HepG2 (cell line): ENCODE measurements around the gene CALML4. TPM values are rescaled to one million over a fixed set of nuclear protein-coding genes. Genes with fewer than 3 reads are reported as not detected.

Experiments used
- ATAC-seq: fragments of 200-7000 bp; cut with Tn5 transposase; 3 replicates; pipeline ENCODE4 v1.9.1; 2020; ENCODE audit warnings: mild to moderate bottlenecking, moderate library complexity
- BruUV-seq: library from RNA; stranded (reverse); fragments of 400-500 nt; replicated peaks from 2 replicates; lab custom pipeline; 2021; lab: Mats Ljungman, UMichigan
- CTCF ChIA-PET: fragments of 300-600 bp; formaldehyde crosslinking; extraction: SDS; loops from one replicate; lab custom pipeline; 2021; ENCODE audit warnings: low total read pairs, inconsistent platforms, low intra/inter-chr PET ratio; lab: Yijun Ruan, JAX
- POLR2A ChIA-PET: fragments of 350-600 bp; sonication (Branson Sonifier 250); formaldehyde crosslinking; loops from one replicate; lab custom pipeline; 2020; ENCODE audit warnings: antibody characterized with exemption, inconsistent platforms; lab: Yijun Ruan, JAX
- DNase-seq: peaks from one replicate; pipeline ENCODE4 v3.0.0-alpha.2; 2015; ENCODE audit warnings: low spot score
- FAIRE-seq: peaks from 3 replicates; lab custom pipeline; 2011; peaks lifted over from hg19 to GRCh38; lab: Jason Lieb, UNC
- H2AFZ ChIP-seq: one replicate; pipeline ENCODE4 v1.6.1; 2011; ENCODE audit warnings: low read length, inconsistent platforms
- H3K27ac ChIP-seq: fragments of 300-600 bp; 3 replicates; pipeline ENCODE4 v1.8.0; 2011; ENCODE audit warnings: mixed run types, mild to moderate bottlenecking, mixed read lengths, low read length, inconsistent platforms; ENCODE audit not compliant: insufficient read depth; ENCODE audit errors: extremely low read length
- H3K27me3 ChIP-seq, 2 experiments: fragments of 200-600 bp in 1 of 2; 2 replicates in 1 of 2; 3 replicates in 1 of 2; pipeline versions ENCODE4 v1.6.0 to v1.8.0; 2011; ENCODE audit warnings: low read length in 2 of 2, mild to moderate bottlenecking in 2 of 2, moderate library complexity in 2 of 2, inconsistent platforms in 1 of 2; ENCODE audit not compliant: insufficient read depth in 2 of 2, control insufficient read depth in 1 of 2
- H3K36me3 ChIP-seq, 2 experiments: fragments of 200-600 bp in 1 of 2; replicated peaks in 1 of 2; 2 replicates in 1 of 2; 3 replicates in 1 of 2; pipeline versions ENCODE4 v1.5.1 to v1.8.0; 2011; ENCODE audit warnings: low read length in 2 of 2, inconsistent platforms in 1 of 2; ENCODE audit not compliant: insufficient read depth in 2 of 2, control insufficient read depth in 1 of 2
- H3K4me1 ChIP-seq: 2 replicates; pipeline ENCODE4 v1.5.1; 2012; ENCODE audit warnings: low read length, inconsistent platforms; ENCODE audit not compliant: insufficient read depth
- H3K4me2 ChIP-seq: 2 replicates; pipeline ENCODE4 v1.6.0; 2011; ENCODE audit warnings: low read depth, low read length, inconsistent platforms
- H3K4me3 ChIP-seq, 3 experiments: fragments of 200-600 bp in 1 of 3; sonication (generic), shearing (Covaris generic) in 1 of 3; replicated peaks in 1 of 3; 2 replicates each; pipeline ENCODE4 v1.5.1; 2011 to 2016; ENCODE audit warnings: low read length in 3 of 3, inconsistent platforms in 2 of 3, low read depth in 2 of 3, mild to moderate bottlenecking in 2 of 3, control low read depth in 1 of 3, mixed read lengths in 1 of 3; ENCODE audit not compliant: insufficient read depth in 1 of 3
- H3K79me2 ChIP-seq: one replicate; pipeline ENCODE4 v1.6.1; 2011; ENCODE audit warnings: low read length, inconsistent platforms; ENCODE audit not compliant: insufficient read depth
- H3K9ac ChIP-seq: 2 replicates; pipeline ENCODE4 v1.6.0; 2011; ENCODE audit warnings: mild to moderate bottlenecking, low read depth, low read length, inconsistent platforms; ENCODE audit not compliant: insufficient read depth
- H3K9me3 ChIP-seq: 2 replicates; pipeline ENCODE4 v1.5.1; 2012; ENCODE audit warnings: mild to moderate bottlenecking, low read length
- H4K20me1 ChIP-seq: 2 replicates; pipeline ENCODE4 v1.6.0; 2011; ENCODE audit warnings: inconsistent platforms, mild to moderate bottlenecking, low read length, moderate library complexity; ENCODE audit not compliant: insufficient read depth
- DNMT3B ChIP-seq: conservative IDR thresholded peaks from 2 replicates; pipeline ENCODE4 v1.6.1; 2016; ENCODE audit warnings: missing biosample characterization, control low read depth
- EEA1 ChIP-seq: sonication (generic); formaldehyde crosslinking; IDR thresholded peaks from 2 replicates; pipeline ENCODE4 v1.5.1; 2020; ENCODE audit warnings: mild to moderate bottlenecking, missing genetic modification reagents, borderline replicate concordance
- HMGA1 ChIP-seq: sonication (generic); formaldehyde crosslinking; conservative IDR thresholded peaks from 2 replicates; pipeline ENCODE4 v1.4.0; 2020; ENCODE audit warnings: missing genetic modification reagents
- PATZ1 ChIP-seq: sonication (generic); formaldehyde crosslinking; IDR thresholded peaks from 2 replicates; pipeline ENCODE4 v1.4.0; 2020; ENCODE audit warnings: missing genetic modification reagents
- RBM22 ChIP-seq: fragments of 200-400 bp; formaldehyde crosslinking; optimal IDR thresholded peaks from 2 replicates; pipeline ENCODE3; 2017; ENCODE audit warnings: mild to moderate bottlenecking, low read length, moderate library complexity
- ZNF318 ChIP-seq: sonication (generic); formaldehyde crosslinking; IDR thresholded peaks from 2 replicates; pipeline ENCODE4 v1.4.0; 2020; ENCODE audit warnings: mild to moderate bottlenecking, missing genetic modification reagents
- ZNF816 ChIP-seq: sonication (generic); formaldehyde crosslinking; IDR thresholded peaks from 2 replicates; pipeline ENCODE4 v1.8.0; 2022; ENCODE audit warnings: missing genetic modification reagents, mild to moderate bottlenecking, borderline replicate concordance
- WGBS: methylation state at CpG from one replicate; pipeline ENCODE4 v1.1.6; 2017; ENCODE audit warnings: low lambda C conversion rate; 5-methylcytosine and 5-hydroxymethylcytosine counted together
- in situ Hi-C: cut with HindIII; loops from 2 replicates; pipeline ENCODE4 v1.10.0; 2017; ENCODE audit warnings: low pct_unique_long_range_greater_than_20kb; ENCODE audit not compliant: extremely low pct_ligation_motif_present
- intact Hi-C: fragments of 100-400 bp; cut with micrococcal nuclease; formaldehyde crosslinking; loops from one replicate; pipeline ENCODE4 v1.10.0; 2022; ENCODE audit not compliant: unreplicated experiment
- polyA plus RNA-seq, 8 experiments: library from polyadenylated mRNA; depleted of rRNA in 3 of 8; stranded (reverse) in 7 of 8; unstranded in 1 of 8; fragments of >200 nt; fragmentation: Illumina TruSeq in 4 of 8; extraction: Trizol in 4 of 8; gene quantifications; 2 replicates each; pipeline versions ENCODE4 v1.2.1 to v1.2.3, GENCODE V29; 2011 to 2016; ENCODE audit warnings: low read depth in 4 of 8, missing spikeins in 1 of 8, mixed read lengths in 1 of 8; ENCODE audit not compliant: insufficient read depth in 1 of 8
- total RNA-seq, 5 experiments: library from RNA; depleted of rRNA; stranded (reverse); fragments of >200 nt; fragmentation: Illumina TruSeq; extraction: Trizol; gene quantifications; 2 replicates each; pipeline ENCODE4 v1.2.3, GENCODE V29; 2016; ENCODE audit warnings: low read depth in 1 of 5

CALML4 gene
- total and polyA plus RNA-seq, 2 of the 13 experiments (the other 11 are each of a cell fraction or from before 2014, with no cell fraction given): 3.6 to 8.7 TPM

GRCh38 chr15:68203956-68204355 lies 1.2 kb downstream of the CALML4 start:
- no peaks in the 10 kb centered on the region for H3K79me2 ChIP-seq
- no peak overlapping the region for H3K27ac ChIP-seq
- no peaks in the 10 kb centered on the region for H3K27me3 ChIP-seq
- ChIA-PET POLR2A (no interaction called here), CTCF (no interaction called here)
- intact Hi-C loops (no loop called here), in situ Hi-C loops (no loop called here)
- H4K20me1 ChIP-seq: 0 out of 2 replicates have a peak, but pooled peaks cover 6% of the 10 kb centered on the region
- no peak for FAIRE-seq
- H3K4me1 ChIP-seq: peaks cover 51% of the 10 kb centered on the region
- H3K9me3 ChIP-seq: no peaks in the 10 kb centered on the region
- 100% methylated on average over 1 of the region's 5 CpGs for WGBS
- H3K4me3 ChIP-seq: no peak overlapping the region
- DNase-seq: no peak
- peaks cover 3% of the 10 kb centered on the region in 2 experiments; a peak in 2 of 5 replicates for H3K36me3 ChIP-seq
- no peak overlapping the region for H3K9ac ChIP-seq
- H3K4me2 ChIP-seq: no peak overlapping the region
- H2AFZ ChIP-seq: no peak overlapping the region
- no TSS peak for BruUV-seq
- ATAC-seq: no peak
- TF ChIP-seq EEA1 (CRISPR knock-in tag) (no peak), DNMT3B (CRISPR knock-in tag) (no peak), PATZ1 (CRISPR knock-in tag) (no peak), HMGA1 (CRISPR knock-in tag) (no peak), ZNF816 (CRISPR knock-in tag) (no peak)

- Histone ChIP-seq H3K27ac (no peak overlapping the region), H3K4me2 (no peak overlapping the region), H3K27me3 (no peaks in the 10 kb centered on the region), H3K9me3 (no peaks in the 10 kb centered on the region), H3K9ac (no peak overlapping the region), H4K20me1 (0 out of 2 replicates have a peak, but pooled peaks cover 6% of the 10 kb centered on the region), H3K4me1 (peaks cover 51% of the 10 kb centered on the region), H3K36me3 (peaks cover 1 to 3% of the 10 kb centered on the region in 2 experiments; a peak in 1 of 5 replicates), H2AFZ (no peak overlapping the region), H3K79me2 (no peaks in the 10 kb centered on the region), H3K4me3 (no peak overlapping the region)
- no peak for DNase-seq
- ChIA-PET POLR2A (no interaction called here), CTCF (no interaction called here)
- 91% methylated on average over 5 of the region's 5 CpGs for WGBS
- in situ Hi-C loops (no loop called here), intact Hi-C loops (no loop called here)
- ATAC-seq: no peak
- no peak for FAIRE-seq
- no TSS peak for BruUV-seq
- TF ChIP-seq ZNF318 (no peak), RBM22 (peak; percentile 18)
These were observed 1.6 kb downstream of the CALML4 start for GRCh38 chr15:68203486-68203885.
